AG04450 (cell line): Measurements from ENCODE around the gene POP4. TPM values are rescaled to one million over a fixed set of nuclear protein-coding genes. Genes with fewer than 3 reads are reported as not detected.

Experiments
- CTCF ChIA-PET: fragments of 300-600, 350-600 bp; formaldehyde crosslinking; extraction: SDS; loops from one replicate; lab custom pipeline; 2022; ENCODE audit warnings: antibody characterized with exemption, inconsistent platforms; lab: Charles Lee
- POLR2A ChIA-PET: fragments of 350-600 bp; formaldehyde crosslinking; extraction: SDS; loops from one replicate; lab custom pipeline; 2021; ENCODE audit warnings: antibody characterized with exemption, inconsistent platforms; lab: Yijun Ruan, JAX
- DNase-seq: peaks from one replicate; pipeline ENCODE4 v3.0.0-alpha.2; 2011; ENCODE audit warnings: low read depth, low spot score
- H3K27ac ChIP-seq: one replicate; pipeline ENCODE4 v1.5.1; 2012; ENCODE audit warnings: low read depth, low read length, control low read depth
- H3K27me3 ChIP-seq: one replicate; pipeline ENCODE4 v1.6.0; 2012; ENCODE audit warnings: low read length; ENCODE audit not compliant: control insufficient read depth, insufficient read depth
- H3K4me3 ChIP-seq: 2 replicates; pipeline ENCODE4 v1.5.1; 2011; ENCODE audit warnings: mild to moderate bottlenecking, low read depth, low read length, control low read depth
- H3K9me3 ChIP-seq: 2 replicates; pipeline ENCODE4 v1.5.1; 2012; ENCODE audit warnings: low read length; ENCODE audit not compliant: control insufficient read depth, insufficient read depth
- polyA plus RNA-seq: library from polyadenylated mRNA; depleted of rRNA; stranded (reverse); fragments of >200 nt; gene quantifications from 2 replicates; pipeline ENCODE4 v1.2.3, GENCODE V29; 2011
- TF ChIP-seq, protein P1 (sequence below): IDR thresholded peaks from 2 replicates; pipeline ENCODE4 v1.5.1; 2011; ENCODE audit warnings: low read depth, low read length, control low read depth, inconsistent platforms

POP4 gene
- polyA plus RNA-seq, 1 experiment: 87.4 TPM

DNA sequence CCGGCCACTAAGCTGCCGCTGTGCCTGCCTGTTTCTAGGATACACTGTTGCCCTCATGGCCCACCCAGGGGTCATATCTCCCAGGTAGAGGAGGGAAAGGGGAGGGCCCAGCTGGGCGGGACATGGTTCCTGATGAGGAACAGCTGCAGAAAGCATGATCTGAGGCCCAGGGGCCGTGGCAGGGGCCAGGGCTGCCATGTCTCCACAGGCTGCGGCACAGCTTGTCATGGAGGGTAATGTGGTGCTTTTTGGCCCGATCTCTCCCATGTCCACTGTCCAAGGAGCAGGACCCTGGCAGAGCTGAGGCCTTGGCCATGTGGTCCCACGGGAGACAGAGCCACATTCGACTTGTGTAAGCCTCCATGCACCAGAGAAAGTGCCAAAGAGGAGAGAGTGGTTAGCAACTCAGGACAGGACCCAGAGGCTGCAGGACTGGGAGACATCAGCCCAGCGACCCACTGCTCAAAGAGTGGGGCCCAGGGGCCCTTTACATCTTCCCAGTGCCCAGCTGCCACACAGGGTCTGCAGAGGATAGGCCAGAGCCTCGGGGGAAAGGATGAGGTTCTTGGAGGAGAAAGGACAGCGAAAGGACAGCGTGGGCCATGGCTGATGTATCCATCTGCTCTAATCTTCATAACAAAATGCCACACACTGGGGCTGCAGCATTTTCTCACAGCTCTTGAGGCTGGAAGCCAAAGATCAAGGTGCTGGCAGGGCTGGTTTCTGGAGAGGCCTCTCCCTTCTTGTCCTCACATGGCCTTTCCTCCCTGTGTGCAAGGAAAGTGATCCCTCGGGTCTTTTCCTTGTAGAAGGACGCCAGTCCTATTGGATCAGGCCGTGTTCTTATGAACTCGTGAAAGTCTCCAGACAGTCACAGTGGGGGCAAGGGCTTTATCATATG, 11.5 kb downstream of the POP4 start:
- POLR2A ChIA-PET: interaction anchor here (1.3 to 1.5 kb wide), 2 partner anchors 11 to 99 kb away, joined by 3 to 4 read pairs; partner anchors contain the start of gene POP4
- Histone ChIP-seq H3K9me3 (peaks cover 3% of the 10 kb centered on the region), H3K27me3 (peaks cover 9% of the 10 kb centered on the region), H3K27ac (no peak overlapping the region), H3K4me3 (no peak overlapping the region)
- TF ChIP-seq, protein P1, sequence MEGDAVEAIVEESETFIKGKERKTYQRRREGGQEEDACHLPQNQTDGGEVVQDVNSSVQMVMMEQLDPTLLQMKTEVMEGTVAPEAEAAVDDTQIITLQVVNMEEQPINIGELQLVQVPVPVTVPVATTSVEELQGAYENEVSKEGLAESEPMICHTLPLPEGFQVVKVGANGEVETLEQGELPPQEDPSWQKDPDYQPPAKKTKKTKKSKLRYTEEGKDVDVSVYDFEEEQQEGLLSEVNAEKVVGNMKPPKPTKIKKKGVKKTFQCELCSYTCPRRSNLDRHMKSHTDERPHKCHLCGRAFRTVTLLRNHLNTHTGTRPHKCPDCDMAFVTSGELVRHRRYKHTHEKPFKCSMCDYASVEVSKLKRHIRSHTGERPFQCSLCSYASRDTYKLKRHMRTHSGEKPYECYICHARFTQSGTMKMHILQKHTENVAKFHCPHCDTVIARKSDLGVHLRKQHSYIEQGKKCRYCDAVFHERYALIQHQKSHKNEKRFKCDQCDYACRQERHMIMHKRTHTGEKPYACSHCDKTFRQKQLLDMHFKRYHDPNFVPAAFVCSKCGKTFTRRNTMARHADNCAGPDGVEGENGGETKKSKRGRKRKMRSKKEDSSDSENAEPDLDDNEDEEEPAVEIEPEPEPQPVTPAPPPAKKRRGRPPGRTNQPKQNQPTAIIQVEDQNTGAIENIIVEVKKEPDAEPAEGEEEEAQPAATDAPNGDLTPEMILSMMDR: no peak
- DNase-seq: no peak
- CTCF ChIA-PET: interaction anchor here (1.8 to 16.2 kb wide), 2 partner anchors 77 to 97 kb away, joined by 6 to 550 read pairs; partner anchors contain the start of gene C19orf12

DNA sequence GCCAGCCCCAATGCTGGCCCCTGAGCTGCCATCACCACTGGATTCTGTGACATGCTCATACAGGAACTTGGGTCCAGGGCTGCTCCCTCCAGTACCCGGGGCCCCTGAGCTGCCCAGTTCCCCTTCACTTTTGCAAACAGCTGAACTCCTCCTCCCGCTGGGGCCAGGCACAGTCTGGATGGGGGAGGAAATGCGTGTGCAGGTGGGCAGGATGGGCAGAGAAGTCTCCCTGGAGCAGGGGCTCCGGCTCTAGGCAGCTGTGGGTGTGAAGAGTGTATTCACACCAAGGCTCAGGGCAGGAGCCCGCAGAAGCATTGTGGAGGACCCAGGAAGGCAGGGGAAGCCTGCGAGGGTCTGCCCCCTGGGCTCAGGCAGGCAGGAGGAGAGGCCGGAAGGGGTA, 12.4 kb downstream of the POP4 start:
- Histone ChIP-seq H3K27me3 (peaks cover 9% of the 10 kb centered on the region), H3K4me3 (no peak overlapping the region), H3K9me3 (peaks cover 3% of the 10 kb centered on the region), H3K27ac (no peak overlapping the region)
- CTCF ChIA-PET: interaction anchor here (1.7 to 16.2 kb wide), 2 partner anchors 8 to 96 kb away, joined by 17 to 550 read pairs; partner anchors contain the start of gene C19orf12
- TF ChIP-seq, protein P1: no peak
- POLR2A ChIA-PET: interaction anchor here (0.5 to 1.5 kb wide), 2 partner anchors 11 to 12 kb away, joined by 3 to 4 read pairs; partner anchors contain the start of gene POP4
- no peak for DNase-seq

DNA sequence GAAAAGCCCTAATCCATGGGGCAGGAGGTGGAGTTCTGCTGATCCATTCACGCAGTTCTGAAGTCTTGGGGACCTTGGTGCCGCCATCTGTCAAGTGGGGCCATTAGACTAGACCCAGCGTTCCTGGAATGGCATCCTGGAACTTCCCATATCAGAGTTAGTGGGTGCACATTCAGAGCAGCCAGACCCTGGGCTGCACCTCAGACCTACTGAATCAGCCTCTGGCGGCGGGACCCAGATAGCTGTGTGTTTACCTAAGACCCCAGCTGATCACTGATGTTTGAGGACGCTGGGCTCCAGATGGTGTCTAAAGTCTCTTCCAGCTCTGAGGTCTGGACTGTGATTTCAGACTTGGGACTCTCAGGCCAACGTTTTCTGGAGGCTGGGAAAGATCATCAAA, 12.8 kb downstream of the POP4 start:
- ChIA-PET POLR2A (interaction anchor here (0.5 kb wide), 1 partner anchor 10 kb away, joined by 4 read pairs; no protein-coding TSS in a partner anchor), CTCF (interaction anchor here (1.7 to 16.2 kb wide), 2 partner anchors 8 to 96 kb away, joined by 17 to 550 read pairs; partner anchors contain the start of gene C19orf12)
- peaks cover 3% of the 10 kb centered on the region for H3K9me3 ChIP-seq
- DNase-seq: no peak
- TF ChIP-seq, protein P1: no peak
- H3K4me3 ChIP-seq: no peak overlapping the region
- no peak overlapping the region for H3K27ac ChIP-seq
- peaks cover 9% of the 10 kb centered on the region for H3K27me3 ChIP-seq

DNA sequence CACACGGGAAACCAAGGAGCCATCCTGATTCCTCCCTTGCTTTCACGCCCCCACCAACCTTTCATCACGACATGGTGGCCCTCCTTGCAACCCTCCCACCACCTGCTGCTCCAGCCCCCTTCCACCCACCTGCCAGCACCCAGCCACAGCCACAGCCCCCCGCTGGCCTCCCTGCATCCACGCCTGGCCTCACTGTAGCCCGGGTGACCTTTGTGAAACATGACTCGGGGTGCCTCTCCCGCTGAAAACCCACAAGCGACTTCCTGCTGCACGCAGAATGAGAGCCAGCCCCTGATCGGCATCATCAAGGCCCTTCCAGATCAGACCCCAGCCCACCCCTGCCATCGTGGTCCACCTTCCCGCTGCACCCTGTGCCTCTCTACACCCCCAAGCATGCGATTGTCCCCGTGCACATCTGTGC, 14.9 kb downstream of the POP4 start:
- ChIA-PET CTCF (interaction anchor here (1.4 to 1.5 kb wide), 3 partner anchors 10 to 95 kb away, joined by 3 to 7 read pairs (median 5); no protein-coding TSS in a partner anchor), POLR2A (no interaction called here)
- TF ChIP-seq, protein P1: no peak
- no peak for DNase-seq
- H3K27me3 ChIP-seq: peaks cover 9% of the 10 kb centered on the region
- H3K4me3 ChIP-seq: no peak overlapping the region
- peaks cover 3% of the 10 kb centered on the region for H3K9me3 ChIP-seq
- H3K27ac ChIP-seq: no peak overlapping the region
